Lower leg skin (tissue), 3 donors: Measurements from ENCODE around the gene SMPD2.

Experiments
- CTCF ChIP-seq, 3 donors: fragments of 450-650 bp; IDR thresholded peaks; one replicate each; pipeline ENCODE4 v1.5.1; 2016; ENCODE audit warnings: antibody characterized with exemption in 3 of 3, mild to moderate bottlenecking in 3 of 3, moderate library complexity in 2 of 3
- POLR2A ChIP-seq, 2 donors: fragments of 450-650 bp; IDR thresholded peaks; one replicate each; pipeline ENCODE4 v1.6.1; 2016 to 2017; ENCODE audit warnings: antibody characterized with exemption in 2 of 2, mild to moderate bottlenecking in 1 of 2, moderate library complexity in 1 of 2

GRCh38 chr6:109449795-109450673, 9.5 kb downstream of the SMPD2 start:
- TF ChIP-seq CTCF (IDR thresholded peaks at IDR 0.05) (no peak), POLR2A (IDR thresholded peaks at IDR 0.05) (no peak)
